22Rv1 (cell line): ENCODE results near the gene ASPSCR1.

ENCODE experiments used
- CTCF ChIP-seq: fragments of 450-650 bp; IDR thresholded peaks from 2 replicates; pipeline ENCODE4 v1.5.1; 2017; ENCODE audit warnings: mild to moderate bottlenecking
- ZFX ChIP-seq: fragments of 450-650 bp; IDR thresholded peaks from 2 replicates; pipeline ENCODE4 v1.6.1; 2017; ENCODE audit warnings: antibody characterized with exemption, borderline replicate concordance

GRCh38 chr17:82062984-82063368 lies 85.5 kb downstream of the ASPSCR1 start:
- TF ChIP-seq CTCF: no peak
- TF ChIP-seq ZFX: no peak
